ENCODE measurements around the gene ICAM2.

ICAM2 gene

DNA sequence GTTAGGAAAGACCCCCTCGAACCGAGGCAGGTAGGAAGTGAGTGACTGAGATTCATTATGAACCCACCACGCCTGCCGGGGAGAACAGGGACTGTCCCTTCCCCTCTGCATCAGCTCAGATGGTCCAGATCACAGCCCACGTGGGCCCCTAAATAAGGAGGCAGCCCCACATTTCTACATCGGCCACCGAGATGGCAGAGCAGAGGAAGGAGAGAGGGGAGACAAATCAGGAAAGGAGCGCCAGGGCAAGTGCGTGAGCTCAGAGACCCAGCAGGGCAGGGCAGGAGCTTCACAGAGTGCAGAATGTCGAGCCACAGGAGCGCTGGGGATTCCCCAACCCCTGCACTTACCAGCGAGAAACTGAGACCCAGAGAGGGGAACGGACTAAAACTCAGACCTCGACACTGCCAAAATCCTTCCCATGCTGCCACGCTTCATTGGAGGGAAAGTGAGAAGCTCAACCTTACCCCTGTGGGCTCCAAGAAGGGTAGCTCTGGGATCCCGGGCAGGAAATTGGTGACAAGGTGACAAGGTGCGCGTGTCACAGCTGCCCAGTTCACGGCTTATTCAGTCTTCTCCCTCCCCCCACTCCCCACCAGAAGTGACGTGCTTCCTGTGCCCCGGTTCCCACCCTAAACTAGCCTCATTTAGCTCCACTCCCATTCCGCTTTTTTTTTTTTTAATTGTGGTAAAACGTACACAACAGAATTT, at the start of gene ICAM2:
ICAM2 (minus strand) TSS at position 578 of the 711 bp plus-strand sequence. CDS start 13,942 bp downstream, outside the sequence.
- DNase-seq (ENCODE audit: low read depth) = no peak

DNA sequence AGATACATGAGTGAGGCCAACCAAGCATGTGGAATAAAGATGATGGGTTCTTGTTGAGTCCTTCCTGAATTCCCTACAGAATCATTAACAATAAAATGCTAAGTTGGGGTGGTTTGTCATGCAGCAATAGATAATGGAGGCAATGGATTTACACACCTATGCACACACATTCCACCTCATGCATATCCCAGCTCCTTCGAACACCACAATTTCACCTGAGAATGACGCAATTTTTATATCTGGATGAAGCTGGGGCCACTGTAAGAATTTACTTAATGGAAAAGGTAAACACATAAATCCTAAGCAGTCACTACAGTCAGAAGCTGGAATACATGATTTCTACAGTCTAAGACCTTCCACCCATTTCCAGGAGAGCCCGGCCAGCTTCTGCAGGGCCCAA, 49.8 kb upstream of the ICAM2 start:
- no peak for DNase-seq (ENCODE audit: low read depth)

DNA sequence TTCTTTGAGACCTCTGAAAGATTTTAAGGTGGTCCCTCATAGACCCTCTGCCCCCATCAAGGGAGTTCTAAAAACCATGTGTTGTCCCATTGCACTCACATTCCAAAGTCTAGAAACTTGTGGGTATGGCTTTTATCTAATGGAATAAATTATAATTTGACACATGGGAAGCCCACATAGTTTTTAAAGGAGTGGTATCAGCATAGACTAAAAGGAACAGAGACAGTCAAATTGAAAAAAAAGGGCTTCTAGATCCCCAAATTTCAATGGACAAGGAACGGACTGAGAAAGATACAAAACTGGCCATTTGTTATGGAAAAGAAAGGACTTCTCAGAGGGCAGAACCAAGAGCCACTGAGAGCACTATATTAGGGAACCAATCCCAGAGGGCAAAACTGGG, 48.7 kb upstream of the ICAM2 start:
- DNase-seq (ENCODE audit: low read depth) = no peak

DNA sequence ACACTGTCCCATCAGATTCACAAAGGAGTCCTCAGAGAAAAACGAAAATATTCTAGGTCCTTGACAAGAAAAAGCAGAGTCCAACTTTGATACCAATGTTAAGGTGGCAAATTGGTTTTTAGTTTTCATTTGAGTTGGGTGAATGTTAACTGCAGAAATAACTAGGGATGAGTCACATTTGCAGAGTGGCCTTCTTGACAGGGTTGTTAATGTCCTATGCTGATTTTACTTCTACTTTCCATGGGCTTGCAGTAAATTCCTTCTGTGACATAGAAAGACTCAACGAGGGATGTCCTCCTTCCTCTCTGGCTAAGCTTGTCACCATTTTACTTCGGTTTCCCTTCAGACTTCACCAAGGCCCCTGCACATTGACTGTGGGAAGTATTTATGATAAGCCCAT, 47.2 kb upstream of the ICAM2 start:
- no peak for DNase-seq (ENCODE audit: low read depth)

DNA sequence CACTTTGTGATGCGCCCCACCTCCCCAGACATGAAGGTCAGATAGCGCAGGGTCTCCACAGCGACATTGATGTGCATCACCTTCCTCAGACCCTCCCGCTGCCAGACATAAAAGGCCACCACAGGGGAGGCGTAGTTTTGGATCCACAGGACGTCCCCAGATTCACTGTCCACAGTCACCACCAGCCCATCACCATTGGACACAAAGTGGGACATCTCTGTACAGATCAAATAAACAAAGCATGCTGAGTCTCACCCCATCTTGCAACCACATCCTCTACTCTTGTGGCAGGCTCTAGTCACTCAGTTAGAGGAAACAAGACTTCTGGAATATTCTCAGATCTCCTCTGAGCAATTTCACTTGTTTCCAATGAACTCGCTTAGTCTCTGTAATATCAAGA, 46.3 kb upstream of the ICAM2 start:
- no peak for DNase-seq (ENCODE audit: low read depth)

DNA sequence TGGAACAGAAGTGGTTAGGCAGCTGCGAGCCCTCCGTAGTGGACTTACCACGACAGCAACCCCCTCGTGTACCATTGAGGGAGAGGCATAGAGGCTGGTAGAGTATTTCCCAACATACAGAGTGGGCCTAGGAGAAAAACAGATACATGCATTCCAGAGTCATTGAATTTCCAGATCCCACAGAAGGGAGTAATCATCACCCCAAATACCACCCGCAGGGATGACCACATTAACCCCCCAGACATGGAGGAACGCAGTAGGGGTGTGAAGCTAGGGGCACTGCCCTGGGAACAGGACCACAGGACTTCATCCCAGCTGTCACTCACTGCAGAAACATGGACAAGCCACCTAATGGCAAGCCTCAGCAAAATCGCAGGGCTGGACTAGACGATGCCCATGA, 44.7 kb upstream of the ICAM2 start:
- DNase-seq (ENCODE audit: low read depth) = no peak

DNA sequence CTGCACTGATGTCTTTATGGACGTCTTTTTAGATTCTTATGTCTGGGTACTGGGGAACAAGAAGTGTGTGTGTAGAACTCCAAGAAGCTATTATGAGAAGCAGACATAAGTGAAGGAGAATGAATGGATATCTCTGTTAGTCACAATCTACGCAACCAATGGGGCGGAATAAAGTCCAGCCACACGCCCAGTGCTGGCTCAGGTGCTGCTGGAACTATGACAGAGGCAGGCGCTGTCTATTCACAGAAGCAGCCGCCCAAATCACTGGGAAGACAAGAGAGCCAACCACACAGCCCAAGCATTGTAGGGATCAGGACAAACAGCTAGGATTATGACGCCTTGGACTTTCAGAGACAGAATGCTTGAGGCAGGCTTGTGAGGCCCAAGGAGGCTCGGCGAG, 43.9 kb upstream of the ICAM2 start:
- DNase-seq (ENCODE audit: low read depth) = no peak

DNA sequence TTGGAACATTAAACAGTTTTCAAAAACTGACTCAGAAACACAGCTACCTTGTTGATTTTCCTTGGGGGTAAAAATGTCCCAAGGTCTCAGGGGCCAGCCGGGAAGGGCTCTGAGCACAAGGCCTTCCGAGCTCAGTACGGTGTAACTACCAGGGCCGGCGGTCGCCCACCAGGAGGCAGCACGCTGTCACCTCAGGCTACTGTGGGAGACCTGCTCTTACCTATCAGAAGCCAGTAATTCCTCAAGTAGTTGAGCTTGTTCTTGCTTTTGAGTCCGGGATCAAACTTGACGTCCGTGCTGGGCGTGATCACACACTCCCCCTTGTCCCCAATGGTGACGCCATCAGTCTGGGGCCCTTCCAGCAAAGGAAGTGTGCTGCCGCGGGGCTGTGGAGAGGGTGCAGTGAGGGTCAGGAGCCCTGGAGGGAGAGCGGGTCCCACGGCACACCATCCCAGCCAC, 43.4 kb upstream of the ICAM2 start:
- no peak for DNase-seq (ENCODE audit: low read depth)

DNA sequence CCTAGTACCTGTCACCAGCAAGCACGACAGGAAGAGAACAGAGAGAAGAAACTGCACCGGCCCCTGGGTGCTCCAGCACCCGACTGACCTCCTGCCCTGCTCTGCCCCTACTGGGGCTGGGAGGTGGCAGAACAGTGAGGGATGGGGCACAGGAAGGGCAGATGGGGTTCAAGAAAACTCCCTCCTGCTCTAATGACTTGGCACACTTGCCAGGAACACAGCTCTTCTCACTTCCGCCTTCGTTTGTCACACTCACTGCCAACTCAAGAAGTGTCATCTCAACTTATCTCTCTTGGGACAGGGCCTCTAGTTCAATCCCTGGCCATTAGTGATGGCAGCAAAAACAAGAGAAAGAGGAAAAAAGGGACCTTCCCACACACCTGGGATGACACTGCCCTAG, 42.7 kb upstream of the ICAM2 start:
- no peak for DNase-seq (ENCODE audit: low read depth)

DNA sequence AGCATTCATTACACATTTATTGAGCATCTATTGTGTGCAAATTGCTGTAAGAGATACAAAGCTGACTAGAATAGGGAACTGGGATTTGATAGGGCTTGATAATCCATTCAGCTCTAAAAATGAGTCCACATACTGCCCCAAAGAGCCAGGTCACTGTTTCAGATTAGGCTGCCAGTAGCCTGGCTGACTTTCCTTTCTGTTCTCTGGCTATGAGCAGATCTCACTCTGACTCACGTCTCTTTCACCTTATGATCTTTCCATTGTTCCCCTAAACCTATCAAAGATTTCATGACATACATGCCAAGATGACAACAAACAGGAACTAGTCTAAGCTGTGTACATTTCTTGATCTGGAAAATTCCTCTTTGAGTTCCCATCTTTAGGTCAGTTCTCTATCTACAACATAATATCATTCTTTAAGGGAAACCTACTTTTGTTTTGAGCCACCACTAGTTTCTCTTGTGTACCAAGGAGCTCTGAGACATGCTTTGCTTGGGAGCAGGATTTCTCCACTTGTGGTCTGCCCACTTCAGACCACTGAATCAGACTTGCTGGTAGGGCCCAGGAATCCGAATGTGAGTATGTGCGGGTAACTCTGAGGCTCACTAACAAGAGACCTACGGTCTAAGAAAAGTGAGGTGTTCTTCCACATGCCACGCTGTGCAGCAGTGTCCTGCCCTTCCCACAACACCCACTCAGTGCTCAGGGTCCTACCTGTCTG, 40.9 kb upstream of the ICAM2 start:
- DNase-seq (ENCODE audit: low read depth) = no peak

DNA sequence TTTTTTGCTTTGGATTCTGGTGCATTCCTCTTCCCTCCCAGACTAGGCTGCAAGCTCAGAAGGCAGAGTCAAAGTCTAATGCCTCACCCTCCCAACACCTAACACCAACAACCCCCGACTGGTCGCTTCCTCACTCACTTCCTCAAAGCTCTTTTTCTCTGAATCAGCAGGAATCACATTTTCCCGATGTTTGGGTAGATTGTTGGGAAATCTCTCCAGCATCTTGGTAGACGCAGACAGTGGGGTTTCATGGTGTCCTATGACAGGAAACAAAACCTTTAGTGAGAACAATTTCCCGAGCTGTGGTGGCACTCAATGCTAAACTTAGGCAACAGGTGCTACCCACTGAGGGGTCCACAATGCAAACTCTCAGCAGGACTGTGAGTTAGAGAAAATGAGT, 39.9 kb upstream of the ICAM2 start:
- DNase-seq (ENCODE audit: low read depth) = no peak

DNA sequence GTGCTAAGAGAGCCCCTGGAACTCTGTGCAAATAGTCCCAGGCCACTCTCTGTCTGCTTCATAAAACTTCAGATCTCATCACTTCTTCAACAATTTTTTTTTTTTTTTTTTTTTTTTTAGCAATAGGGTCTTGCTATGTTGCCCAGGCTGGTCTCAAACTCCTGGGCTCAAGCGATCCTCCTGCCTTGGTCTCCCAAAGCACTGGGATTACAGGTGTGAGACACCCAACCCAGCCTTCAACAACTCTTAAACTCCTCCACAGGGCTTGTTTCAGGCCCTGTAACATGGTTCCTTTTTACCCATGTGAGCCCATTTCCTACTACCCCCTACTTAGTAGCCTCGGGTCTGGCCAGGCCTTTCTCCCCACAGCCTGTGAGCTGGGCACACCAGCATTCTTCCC, 39.3 kb upstream of the ICAM2 start:
- no peak for DNase-seq (ENCODE audit: low read depth)

DNA sequence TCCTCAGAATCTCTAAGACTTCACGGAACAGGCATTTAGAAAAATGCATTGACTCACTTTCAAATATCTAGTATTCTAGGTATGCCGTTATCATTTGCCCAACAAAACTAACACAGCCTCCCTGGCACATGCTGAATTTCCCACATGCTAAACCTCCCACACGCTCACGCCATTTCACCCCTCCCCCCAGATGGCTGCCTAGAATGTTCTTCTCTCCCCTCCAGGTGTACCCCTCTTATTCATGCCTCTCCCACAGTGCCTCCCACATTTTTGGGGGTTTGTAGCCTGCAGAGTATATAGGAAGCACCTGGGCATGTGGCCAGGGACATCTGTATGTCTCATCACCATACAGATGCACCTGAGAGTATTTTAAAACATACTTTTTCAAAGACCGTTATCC, 38.2 kb upstream of the ICAM2 start:
- DNase-seq (ENCODE audit: low read depth) = no peak

DNA sequence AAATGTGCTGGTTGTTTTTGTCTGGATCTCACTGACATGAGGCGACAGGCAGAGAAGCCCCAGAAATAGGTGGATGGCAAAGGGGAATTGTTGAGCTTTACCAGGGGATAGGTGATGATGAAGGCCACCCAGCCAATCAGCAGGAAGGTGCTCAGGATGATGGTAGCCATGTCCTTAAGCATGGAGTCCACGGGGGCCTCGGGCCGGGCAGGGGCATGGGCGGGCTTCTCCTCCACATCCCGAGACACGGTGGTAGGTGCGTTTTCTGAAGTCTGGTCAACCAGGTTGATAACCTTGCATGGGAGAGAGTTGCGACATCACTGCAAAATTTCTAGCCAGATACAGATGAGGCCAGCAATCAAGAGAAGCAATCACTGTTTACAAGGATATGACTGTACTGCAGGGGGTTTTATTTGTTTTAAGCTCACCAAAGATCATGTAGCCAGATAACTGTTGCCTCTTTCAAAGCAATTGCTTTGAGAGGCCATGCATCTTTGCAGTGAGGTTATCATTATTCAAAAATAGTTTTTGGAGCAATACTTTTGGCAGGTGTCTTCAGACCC, 37.3 kb upstream of the ICAM2 start:
- no peak for DNase-seq (ENCODE audit: low read depth)

DNA sequence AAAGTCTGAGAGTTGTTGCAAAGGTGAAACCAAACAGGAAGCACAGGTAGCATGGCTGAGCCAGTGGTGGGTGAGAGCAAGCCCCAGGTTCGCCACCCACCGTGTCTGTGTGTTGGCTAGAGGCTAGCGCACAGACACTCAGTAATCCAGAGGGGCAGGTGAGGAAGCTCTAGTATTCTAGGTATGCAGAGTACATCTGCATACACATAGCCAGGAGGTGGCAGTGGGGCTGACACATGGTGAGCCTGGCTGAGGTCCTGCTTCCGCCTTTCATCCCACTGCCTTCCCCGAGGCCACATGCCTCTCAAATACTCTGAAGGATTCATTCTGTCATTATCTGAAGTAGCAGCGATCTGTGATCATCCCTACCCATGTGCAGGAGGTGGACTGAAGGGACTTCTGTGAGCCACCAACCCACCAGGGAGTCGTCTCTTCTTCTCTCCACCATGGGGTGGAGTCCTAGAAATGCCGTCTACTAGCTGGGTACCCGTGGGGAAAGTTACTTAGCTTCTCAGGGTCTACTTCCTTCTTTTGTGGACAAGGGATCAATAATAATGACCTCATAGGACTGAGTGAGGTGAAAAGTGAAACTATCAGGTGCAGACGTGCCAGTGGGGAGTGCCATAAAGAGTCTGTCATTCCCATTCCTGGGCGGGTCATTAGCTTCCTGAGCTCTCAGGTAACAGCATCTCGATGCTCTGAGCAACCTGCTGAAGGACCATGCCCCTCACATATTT, 36.0 kb upstream of the ICAM2 start:
- DNase-seq (ENCODE audit: low read depth) = no peak

DNA sequence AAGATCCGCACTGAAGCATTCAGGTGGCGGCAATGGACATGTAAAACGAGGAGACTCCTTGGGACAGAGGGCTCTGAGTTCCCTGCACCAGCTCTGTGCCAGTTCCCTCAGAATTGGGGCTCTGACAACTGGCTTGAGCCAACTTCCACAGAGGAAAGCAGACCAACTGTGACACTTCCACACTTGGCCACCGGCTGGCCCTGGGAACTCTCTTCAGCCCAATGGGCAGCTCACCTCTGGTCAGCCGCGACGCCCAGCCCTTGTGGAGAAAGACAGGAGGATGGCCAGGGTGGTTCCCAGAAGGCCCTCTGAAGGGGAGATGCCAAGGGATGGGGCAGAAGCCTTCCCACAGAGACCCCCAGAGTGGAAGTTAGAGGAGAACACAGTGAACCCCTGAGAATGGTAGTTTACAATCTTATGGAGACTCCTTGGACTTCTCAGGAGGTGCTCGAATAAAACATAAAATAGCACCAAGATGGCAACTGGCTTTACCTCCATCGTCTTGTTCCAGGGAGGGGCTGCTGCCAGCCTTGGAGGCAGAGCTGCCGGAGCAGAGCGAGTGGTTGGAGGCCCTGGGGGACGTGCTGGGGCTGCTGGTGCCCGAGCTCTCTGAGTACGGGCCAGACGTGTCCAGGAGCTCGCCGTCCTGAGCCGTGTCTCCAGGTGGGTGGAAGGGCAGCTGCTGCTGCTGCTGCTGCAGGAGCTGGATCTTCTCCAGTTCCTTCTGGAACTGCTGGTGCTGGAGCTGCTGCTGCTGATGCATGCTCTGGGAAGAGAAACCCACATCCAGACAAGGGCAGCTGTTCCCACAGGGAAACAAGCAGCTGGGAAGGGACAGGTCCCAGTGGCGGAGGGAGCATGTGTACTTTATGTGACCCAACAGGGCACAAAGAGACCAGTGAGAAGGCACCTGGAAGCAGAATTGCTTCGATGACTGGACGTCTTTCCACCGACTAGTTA, 35.0 kb upstream of the ICAM2 start:
- DNase-seq (ENCODE audit: low read depth) = no peak

DNA sequence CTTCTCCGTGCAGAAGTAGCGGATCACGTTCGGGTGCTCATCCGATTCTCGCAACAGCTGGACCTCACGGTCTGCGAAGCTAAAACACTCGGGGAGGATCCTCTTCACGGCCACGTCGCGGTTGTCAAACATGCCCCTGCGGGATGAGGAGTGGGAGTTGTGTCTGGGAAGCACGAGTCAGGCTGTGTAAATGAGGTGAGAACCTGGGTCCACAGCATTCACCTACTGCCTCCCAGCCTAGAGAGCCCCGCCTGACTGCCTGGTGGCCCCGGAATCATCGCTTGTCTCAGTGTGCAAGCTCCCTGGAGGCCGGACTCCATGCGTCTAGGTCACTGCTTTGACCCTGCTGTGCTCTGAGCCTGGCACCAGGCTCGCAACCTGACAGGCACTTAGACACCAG, 33.9 kb upstream of the ICAM2 start:
- no peak for DNase-seq (ENCODE audit: low read depth)

DNA sequence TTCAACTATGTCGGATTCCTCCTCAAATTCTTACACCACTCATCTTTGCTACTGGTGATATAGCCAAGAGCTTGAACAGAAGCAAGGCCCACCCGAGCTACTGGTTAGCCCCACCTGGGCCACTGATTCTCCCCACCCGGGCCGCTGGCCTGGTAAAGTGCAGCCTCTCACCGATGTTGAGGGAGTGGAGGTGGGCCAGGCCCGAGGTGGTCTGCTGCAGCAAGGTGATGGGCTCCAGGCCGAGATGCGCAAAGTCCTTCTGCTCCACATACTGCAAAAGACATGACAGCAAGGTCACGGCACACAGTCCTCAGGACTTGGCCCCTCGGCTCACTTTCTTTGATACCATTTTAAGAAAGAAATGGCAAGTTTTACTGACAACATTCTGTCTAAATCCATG, 32.7 kb upstream of the ICAM2 start:
- DNase-seq (ENCODE audit: low read depth) = no peak

DNA sequence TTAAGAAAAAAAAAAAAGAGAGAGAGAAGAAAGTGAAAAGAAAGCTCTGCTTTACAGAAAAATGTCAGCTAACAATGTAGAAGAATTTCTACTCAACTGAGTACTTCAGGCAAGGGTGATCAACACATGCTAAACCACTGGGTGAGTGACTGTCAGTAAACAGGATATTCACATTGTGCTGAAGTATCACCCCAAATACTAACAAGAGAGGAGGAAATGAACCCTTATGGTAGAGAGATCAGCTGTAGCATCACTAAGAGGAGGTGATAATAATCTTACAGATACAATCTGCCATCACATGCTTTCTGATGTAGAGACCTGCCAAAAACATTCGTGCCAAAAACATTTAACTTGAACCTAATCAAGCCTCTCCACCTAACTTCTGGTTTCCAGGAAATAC, 30.7 kb upstream of the ICAM2 start:
- no peak for DNase-seq (ENCODE audit: low read depth)

DNA sequence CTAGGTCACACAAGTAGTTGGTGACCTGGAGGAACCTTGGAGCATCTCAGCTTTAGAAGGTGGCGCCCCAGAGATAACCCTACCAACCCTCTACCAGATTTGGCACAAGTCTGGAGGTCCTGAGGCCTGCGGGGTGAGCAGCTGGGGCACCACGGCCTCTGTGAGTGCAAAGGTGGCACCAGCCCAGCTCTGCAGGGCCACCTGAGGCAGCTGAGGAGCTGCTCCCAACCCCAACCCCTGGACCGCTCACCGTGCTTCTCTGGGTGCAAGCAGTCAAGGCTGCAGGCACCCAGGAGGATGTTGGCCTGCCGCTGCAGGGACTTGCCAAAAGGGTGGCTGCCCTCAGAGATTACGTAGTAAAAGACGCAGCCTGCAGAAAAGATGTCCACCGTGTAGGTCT, 28.4 kb upstream of the ICAM2 start:
- DNase-seq (ENCODE audit: low read depth) = no peak

DNA sequence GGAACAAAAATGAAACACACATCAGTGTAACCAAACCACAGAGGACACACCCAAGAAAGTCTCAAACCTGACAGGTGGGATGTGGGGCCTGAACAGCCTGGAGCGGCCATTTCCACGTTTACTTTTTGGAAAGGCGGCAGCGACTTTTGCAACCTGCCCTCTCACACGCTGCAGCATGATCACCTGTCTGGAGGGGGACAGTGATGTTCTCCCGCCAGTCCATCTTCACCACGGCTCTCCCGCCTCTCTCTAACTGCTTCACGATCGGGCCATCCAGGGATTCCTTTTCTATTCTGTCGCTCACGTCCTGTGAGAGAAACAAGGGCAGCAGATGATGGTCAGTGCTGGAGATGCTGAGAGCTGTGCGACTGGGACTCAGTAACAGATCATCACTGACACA, 24.7 kb upstream of the ICAM2 start:
- DNase-seq (ENCODE audit: low read depth) = no peak

Data from GM04503 (cell line).